Smooth muscle cell (in vitro differentiated cells): ENCODE measurements around the gene SHC4. TPM values are rescaled to one million over a fixed set of nuclear protein-coding genes. Genes with fewer than 3 reads are reported as not detected.
A peak's percentile ranks its signal among the peaks of the same experiment; 100 is the strongest.

ENCODE experiments used
- DNase-seq: peaks from one replicate; lab custom pipeline; 2025; ENCODE audit not compliant: unreplicated experiment; lab: John Stamatoyannopoulos, UW
- H2AFZ ChIP-seq: fragments of 200-600 bp; sonication (generic); 2 replicates; pipeline ENCODE4 v1.6.0; 2016; ENCODE audit warnings: antibody characterized with exemption, low read depth, mild to moderate bottlenecking
- H3F3A ChIP-seq: fragments of 200-600 bp; sonication (generic); 2 replicates; pipeline ENCODE4 v1.6.0; 2017; ENCODE audit warnings: antibody characterized with exemption, low read depth
- H3K27ac ChIP-seq: fragments of 200-600 bp; sonication (generic); 2 replicates; pipeline ENCODE4 v1.5.1; 2016; ENCODE audit warnings: low read depth, mild to moderate bottlenecking
- H3K27me3 ChIP-seq: fragments of 200-600 bp; sonication (generic); 2 replicates; pipeline ENCODE4 v1.6.1; 2016; ENCODE audit warnings: low read depth, mild to moderate bottlenecking
- H3K36me3 ChIP-seq: fragments of 200-600 bp; sonication (generic); 2 replicates; pipeline ENCODE4 v1.5.1; 2016; ENCODE audit warnings: low read depth
- H3K4me1 ChIP-seq: fragments of 200-600 bp; sonication (generic); 2 replicates; pipeline ENCODE4 v1.5.1; 2016; ENCODE audit warnings: low read depth
- H3K4me2 ChIP-seq: fragments of 200-600 bp; sonication (generic); 2 replicates; pipeline ENCODE4 v1.6.0; 2016; ENCODE audit warnings: mild to moderate bottlenecking
- H3K4me3 ChIP-seq: fragments of 200-600 bp; sonication (generic); 2 replicates; pipeline ENCODE4 v1.5.1; 2016; ENCODE audit warnings: mild to moderate bottlenecking
- H3K79me2 ChIP-seq: fragments of 200-600 bp; sonication (generic); 2 replicates; pipeline ENCODE4 v1.6.0; 2016; ENCODE audit warnings: low read depth, mild to moderate bottlenecking
- H3K9ac ChIP-seq: fragments of 200-600 bp; sonication (generic); 2 replicates; pipeline ENCODE4 v1.6.0; 2016; ENCODE audit warnings: low read depth
- H3K9me3 ChIP-seq: fragments of 200-600 bp; sonication (generic); replicated peaks from 2 replicates; pipeline ENCODE4 v1.5.1; 2016; ENCODE audit warnings: low read depth
- H4K20me1 ChIP-seq: fragments of 200-600 bp; sonication (generic); 2 replicates; pipeline ENCODE4 v1.6.0; 2016; ENCODE audit warnings: low read depth
- CTCF ChIP-seq: fragments of 200-600 bp; sonication (generic); IDR thresholded peaks from 2 replicates; pipeline ENCODE4 v1.5.1; 2017; ENCODE audit warnings: borderline replicate concordance, mild to moderate bottlenecking, antibody characterized with exemption; ENCODE audit not compliant: insufficient read depth, poor library complexity, severe bottlenecking
- WGBS: methylation state at CpG from one replicate; pipeline ENCODE4 v1.1.7; 2016; ENCODE audit warnings: low lambda C conversion rate; 5-methylcytosine and 5-hydroxymethylcytosine counted together
- polyA plus RNA-seq: library from polyadenylated mRNA; unstranded; fragments of >200 nt; fragmentation: Nextera tagmentation; extraction: Ambion mirVana; gene quantifications from 2 replicates; pipeline ENCODE4 v1.2.1, GENCODE V29; 2016
- total RNA-seq: library from RNA; depleted of rRNA; stranded (reverse); fragments of >200 nt; gene quantifications from 2 replicates; pipeline ENCODE4 v1.2.3, GENCODE V29; 2014

SHC4 gene
- total and polyA plus RNA-seq, 2 experiments from 2014 or later = 0.39 to 1.2 TPM

- no peak overlapping the region for H3K4me2 ChIP-seq
- no peak overlapping the region for H2AFZ ChIP-seq
- H3K4me1 ChIP-seq = peaks cover 4% of the 10 kb centered on the region
- no peaks in the 10 kb centered on the region for H3F3A ChIP-seq
- DNase-seq = no peak
- no peak overlapping the region for H3K9ac ChIP-seq
- no peak overlapping the region for H3K4me3 ChIP-seq
- no peaks in the 10 kb centered on the region for H3K27me3 ChIP-seq
- no peak overlapping the region for H3K27ac ChIP-seq
- H3K79me2 ChIP-seq = no peaks in the 10 kb centered on the region
- H3K36me3 ChIP-seq = peaks cover 3% of the 10 kb centered on the region
- 97% methylated on average over 5 of the region's 5 CpGs for WGBS
- H3K9me3 ChIP-seq = no peaks in the 10 kb centered on the region
- no peak for TF ChIP-seq CTCF
- H4K20me1 ChIP-seq = no peaks in the 10 kb centered on the region
Observed at GRCh38 chr15:48781481-48782081, 182.1 kb downstream of the SHC4 start.

GRCh38 chr15:48781017-48781416 is 182.7 kb downstream of the SHC4 start:
- H3K9ac ChIP-seq = no peak overlapping the region
- no peak overlapping the region for H3K27ac ChIP-seq
- H3K4me2 ChIP-seq = no peak overlapping the region
- peaks cover 4% of the 10 kb centered on the region for H3K4me1 ChIP-seq
- H3K27me3 ChIP-seq = no peaks in the 10 kb centered on the region
- no peaks in the 10 kb centered on the region for H4K20me1 ChIP-seq
- H3K36me3 ChIP-seq = peaks cover 3% of the 10 kb centered on the region
- H2AFZ ChIP-seq = no peak overlapping the region
- H3F3A ChIP-seq = no peaks in the 10 kb centered on the region
- no peak for TF ChIP-seq CTCF
- no peak for DNase-seq
- H3K9me3 ChIP-seq = no peaks in the 10 kb centered on the region
- WGBS = 97% methylated on average over 2 of the region's 2 CpGs
- H3K79me2 ChIP-seq = no peaks in the 10 kb centered on the region
- no peak overlapping the region for H3K4me3 ChIP-seq

- peaks cover 4% of the 10 kb centered on the region for H3K4me1 ChIP-seq
- H3K27me3 ChIP-seq = no peaks in the 10 kb centered on the region
- H2AFZ ChIP-seq = no peak overlapping the region
- no peaks in the 10 kb centered on the region for H3F3A ChIP-seq
- WGBS = 50% methylated on average over 10 of the region's 10 CpGs
- H3K79me2 ChIP-seq = no peaks in the 10 kb centered on the region
- H4K20me1 ChIP-seq = no peaks in the 10 kb centered on the region
- no peaks in the 10 kb centered on the region for H3K36me3 ChIP-seq
- DNase-seq = no peak
- peak overlapping the region; percentile 8 for H3K4me2 ChIP-seq
- peak overlapping the region; percentile 11 for H3K27ac ChIP-seq
- no peaks in the 10 kb centered on the region for H3K9me3 ChIP-seq
- H3K4me3 ChIP-seq = no peak overlapping the region
- no peak overlapping the region for H3K9ac ChIP-seq
- no peak for TF ChIP-seq CTCF
Observed at GRCh38 chr15:48778331-48778730, 185.4 kb downstream of the SHC4 start.
